ENCODE data around the gene DYNLT2.

DNA sequence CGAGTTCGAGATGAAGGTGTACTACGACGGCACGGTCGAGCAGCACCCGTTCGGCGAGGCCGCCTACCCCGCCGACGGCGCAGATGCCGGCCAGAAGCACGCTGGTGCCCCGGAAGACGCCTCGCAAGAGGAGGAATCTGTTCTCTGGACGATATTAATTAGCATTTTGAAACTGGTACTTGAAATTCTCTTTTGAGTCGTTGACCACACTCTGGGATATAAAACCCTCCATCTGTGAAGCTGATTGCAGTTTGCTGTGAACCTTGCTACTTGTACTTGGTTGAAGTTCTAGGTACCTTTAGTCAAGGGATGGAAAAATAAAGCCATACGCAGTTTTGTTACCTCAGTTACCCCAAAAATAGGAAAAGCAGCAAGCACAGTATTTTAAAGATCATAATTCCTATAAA lies 48.5 kb downstream of the DYNLT2 start:
- TF ChIP-seq, protein P1, sequence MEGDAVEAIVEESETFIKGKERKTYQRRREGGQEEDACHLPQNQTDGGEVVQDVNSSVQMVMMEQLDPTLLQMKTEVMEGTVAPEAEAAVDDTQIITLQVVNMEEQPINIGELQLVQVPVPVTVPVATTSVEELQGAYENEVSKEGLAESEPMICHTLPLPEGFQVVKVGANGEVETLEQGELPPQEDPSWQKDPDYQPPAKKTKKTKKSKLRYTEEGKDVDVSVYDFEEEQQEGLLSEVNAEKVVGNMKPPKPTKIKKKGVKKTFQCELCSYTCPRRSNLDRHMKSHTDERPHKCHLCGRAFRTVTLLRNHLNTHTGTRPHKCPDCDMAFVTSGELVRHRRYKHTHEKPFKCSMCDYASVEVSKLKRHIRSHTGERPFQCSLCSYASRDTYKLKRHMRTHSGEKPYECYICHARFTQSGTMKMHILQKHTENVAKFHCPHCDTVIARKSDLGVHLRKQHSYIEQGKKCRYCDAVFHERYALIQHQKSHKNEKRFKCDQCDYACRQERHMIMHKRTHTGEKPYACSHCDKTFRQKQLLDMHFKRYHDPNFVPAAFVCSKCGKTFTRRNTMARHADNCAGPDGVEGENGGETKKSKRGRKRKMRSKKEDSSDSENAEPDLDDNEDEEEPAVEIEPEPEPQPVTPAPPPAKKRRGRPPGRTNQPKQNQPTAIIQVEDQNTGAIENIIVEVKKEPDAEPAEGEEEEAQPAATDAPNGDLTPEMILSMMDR (IDR thresholded peaks at IDR 0.05) = no peak
- TF ChIP-seq POLR2AphosphoS5 (IDR thresholded peaks at IDR 0.05; ENCODE audit: low read depth, low read length) (no peak), EP300 (IDR thresholded peaks at IDR 0.05; ENCODE audit: borderline replicate concordance in 1 of 2, low read depth in 1 of 2, low read length in 1 of 2) (no peak), TAF1 (IDR thresholded peaks at IDR 0.05; ENCODE audit: borderline replicate concordance, low read depth, low read length) (no peak), YY1 (IDR thresholded peaks at IDR 0.05; ENCODE audit: low read depth) (no peak)
- TF ChIP-seq, protein P2, sequence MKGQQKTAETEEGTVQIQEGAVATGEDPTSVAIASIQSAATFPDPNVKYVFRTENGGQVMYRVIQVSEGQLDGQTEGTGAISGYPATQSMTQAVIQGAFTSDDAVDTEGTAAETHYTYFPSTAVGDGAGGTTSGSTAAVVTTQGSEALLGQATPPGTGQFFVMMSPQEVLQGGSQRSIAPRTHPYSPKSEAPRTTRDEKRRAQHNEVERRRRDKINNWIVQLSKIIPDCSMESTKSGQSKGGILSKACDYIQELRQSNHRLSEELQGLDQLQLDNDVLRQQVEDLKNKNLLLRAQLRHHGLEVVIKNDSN (IDR thresholded peaks at IDR 0.05; ENCODE audit: borderline replicate concordance, low read depth) = no peak
- TF ChIP-seq, protein P3, sequence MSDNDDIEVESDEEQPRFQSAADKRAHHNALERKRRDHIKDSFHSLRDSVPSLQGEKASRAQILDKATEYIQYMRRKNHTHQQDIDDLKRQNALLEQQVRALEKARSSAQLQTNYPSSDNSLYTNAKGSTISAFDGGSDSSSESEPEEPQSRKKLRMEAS (IDR thresholded peaks at IDR 0.05; ENCODE audit: low read depth) = no peak; the same call in 1 of the 2 replicates
